ENCODE data around the gene TCF21.
"Not testable (repeated sequence)": the region's sequence is repeated elsewhere in the genome, so short reads cannot be mapped to it uniquely, and the experiment has no call there.

The TCF21 gene

DNA sequence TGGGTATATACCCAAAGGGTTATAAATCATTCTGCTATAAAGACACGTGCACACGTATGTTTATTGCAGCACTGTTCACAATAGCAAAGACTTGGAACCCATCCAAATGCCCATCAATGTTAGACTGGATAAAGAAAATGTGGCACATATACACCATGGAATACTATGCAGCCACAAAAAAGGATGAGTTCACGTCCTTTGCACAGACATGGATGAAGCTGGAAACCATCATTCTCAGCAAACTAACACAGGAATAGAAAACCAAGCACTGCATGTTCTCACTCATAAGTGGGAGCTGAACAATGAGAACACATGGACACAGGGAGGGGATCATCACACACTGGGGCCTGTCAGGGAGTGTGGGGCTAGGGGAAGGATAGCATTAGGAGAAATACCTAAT lies 47.4 kb downstream of the TCF21 start:
- not testable (repeated sequence) for DNase-seq

DNA sequence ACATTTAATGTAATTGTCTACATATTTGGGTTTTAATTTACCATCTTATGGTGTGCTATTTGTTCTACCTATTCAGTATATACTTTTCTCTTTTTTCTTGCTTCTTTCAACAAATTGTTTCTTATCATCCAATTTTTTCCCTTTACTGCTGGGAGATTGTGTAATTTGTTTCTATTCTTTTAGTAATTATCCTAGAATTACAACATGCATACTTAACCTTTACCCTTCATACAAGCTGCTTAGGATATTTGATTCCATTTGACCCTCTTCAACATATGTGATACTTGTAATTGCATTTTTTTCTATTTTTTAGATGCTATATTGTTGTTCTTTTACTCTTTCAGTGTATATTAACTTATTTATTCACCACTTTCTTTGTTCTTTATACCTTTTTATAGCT lies 49.0 kb downstream of the TCF21 start:
- no peak for DNase-seq

DNA sequence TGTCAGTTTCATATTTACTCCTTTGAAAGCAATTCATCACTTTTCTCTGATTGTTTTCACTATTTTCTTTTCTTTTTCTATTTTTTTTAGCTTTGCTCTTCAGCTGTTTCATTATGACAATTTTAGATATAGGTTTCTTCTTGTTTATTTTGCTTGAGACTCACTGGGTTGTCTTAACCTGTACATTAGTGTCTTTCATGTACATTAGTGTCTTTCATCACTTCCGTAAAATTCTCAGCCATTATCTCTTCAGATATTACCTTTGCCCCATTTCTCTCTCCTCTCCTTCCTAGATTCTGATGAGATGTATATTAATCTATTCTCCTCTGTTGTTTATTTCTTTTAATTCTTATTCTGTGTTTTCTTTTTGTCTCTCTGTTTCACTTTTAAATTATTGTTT lies 49.6 kb downstream of the TCF21 start:
- DNase-seq: no peak

DNA sequence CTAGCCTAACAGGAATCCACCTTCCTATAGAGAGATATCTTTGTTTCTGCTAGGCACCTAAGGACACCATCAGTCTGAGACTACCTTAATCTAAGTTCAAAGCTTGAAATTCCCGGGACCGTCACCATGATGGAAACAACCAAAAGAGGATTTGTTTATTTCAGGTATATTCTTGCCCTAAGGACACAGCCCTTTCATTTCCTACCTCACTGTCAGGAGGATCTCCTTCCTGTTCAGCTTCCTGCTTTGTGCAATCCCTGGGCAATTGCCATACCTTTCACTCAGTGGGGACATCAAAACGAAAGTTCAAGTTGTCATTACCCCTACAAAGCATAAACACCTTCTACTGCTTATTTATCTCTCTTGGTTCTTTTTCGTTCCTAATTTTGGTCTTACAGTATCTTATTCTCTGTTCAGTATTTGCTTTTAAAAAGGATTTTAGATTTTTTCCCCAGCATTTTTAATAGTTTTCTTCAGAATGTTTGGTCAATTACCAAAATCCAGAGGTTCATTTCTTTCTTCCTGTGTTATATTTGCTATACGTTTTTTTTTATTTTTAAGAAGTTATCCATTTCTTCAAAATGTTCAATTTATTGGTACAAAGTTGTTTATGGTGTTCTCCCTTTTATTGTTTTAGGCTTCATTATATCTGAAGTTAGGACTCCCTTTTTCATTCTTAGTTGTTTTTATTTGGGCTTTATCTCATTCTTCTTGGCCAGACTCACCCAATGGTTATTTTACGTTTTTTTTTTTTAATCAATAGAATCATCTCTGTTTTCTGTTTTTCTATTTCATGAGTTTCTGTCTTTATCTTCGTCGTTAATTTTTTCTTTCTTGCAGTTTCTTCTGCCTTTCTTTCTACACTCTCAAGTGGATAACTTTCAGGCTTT lies 51.1 kb downstream of the TCF21 start:
- DNase-seq: no peak

All from activated effector memory CD4-positive, alpha-beta T cell treated with Interleukin-2 at 50 U/mL for 16 hours (primary cell).